Liver (tissue), 3 donors: ENCODE data around the gene LRGUK.

Source experiments
- EGR1 ChIP-seq, 2 donors: IDR thresholded peaks; 2 replicates each; pipeline ENCODE4 v1.6.1; 2016 to 2018; ENCODE audit warnings: antibody characterized with exemption in 2 of 2, low read depth in 2 of 2
- GABPA ChIP-seq, 2 donors: IDR thresholded peaks in 1 of 2; conservative IDR thresholded peaks in 1 of 2; 2 replicates each; pipeline ENCODE4 v1.6.1; 2016; ENCODE audit warnings: antibody characterized with exemption in 2 of 2, mild to moderate bottlenecking in 1 of 2, moderate library complexity in 1 of 2
- RXRA ChIP-seq, 2 donors: IDR thresholded peaks; 2 replicates each; pipeline ENCODE4 v1.6.1; 2017 to 2018; ENCODE audit warnings: antibody characterized with exemption in 2 of 2, mild to moderate bottlenecking in 1 of 2
- SP1 ChIP-seq: IDR thresholded peaks from 2 replicates; pipeline ENCODE4 v1.6.1; 2018; ENCODE audit warnings: antibody characterized with exemption, mild to moderate bottlenecking
- TAF1 ChIP-seq: conservative IDR thresholded peaks from 2 replicates; pipeline ENCODE4 v1.6.1; 2016; ENCODE audit warnings: antibody characterized with exemption, mild to moderate bottlenecking
- YY1 ChIP-seq: IDR thresholded peaks from 2 replicates; pipeline ENCODE4 v1.6.1; 2016; ENCODE audit warnings: antibody characterized with exemption, mild to moderate bottlenecking
- TF ChIP-seq, protein P1 (sequence below): fragments of 150-350 bp; IDR thresholded peaks from 2 replicates; pipeline ENCODE4 v1.5.1; 2017; ENCODE audit warnings: improper control_type of control experiment, low read depth, low read length; ENCODE audit not compliant: missing input control
- TF ChIP-seq, protein P2 (sequence below): IDR thresholded peaks from 2 replicates; pipeline ENCODE4 v1.6.1; 2016; ENCODE audit warnings: antibody characterized with exemption, mild to moderate bottlenecking
- TF ChIP-seq, protein P3 (sequence below): IDR thresholded peaks from 2 replicates; pipeline ENCODE4 v1.6.1; 2016; ENCODE audit warnings: antibody characterized with exemption
- donor health status: healthy.
- donor health status: healthy.

DNA sequence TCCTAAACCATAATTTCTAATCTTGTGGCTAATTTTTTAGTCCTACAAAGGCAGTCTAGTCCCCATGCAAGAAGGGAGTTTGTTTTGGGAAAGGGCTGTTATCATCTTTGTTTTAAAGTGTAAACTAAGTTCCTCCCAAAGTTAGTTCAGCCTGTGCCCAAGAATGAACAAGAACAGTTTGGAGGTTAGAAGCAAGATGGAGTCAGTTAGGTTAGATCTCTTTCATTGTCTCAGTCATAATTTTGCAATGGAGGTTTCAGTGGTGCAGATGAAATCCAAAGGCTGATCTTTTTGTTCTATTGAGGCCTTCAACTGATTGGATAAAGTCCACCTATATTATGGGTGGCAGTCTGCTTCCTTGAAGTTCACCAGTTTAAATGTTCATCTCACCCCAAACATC is 68.1 kb downstream of the LRGUK start:
- TF ChIP-seq, protein P1, sequence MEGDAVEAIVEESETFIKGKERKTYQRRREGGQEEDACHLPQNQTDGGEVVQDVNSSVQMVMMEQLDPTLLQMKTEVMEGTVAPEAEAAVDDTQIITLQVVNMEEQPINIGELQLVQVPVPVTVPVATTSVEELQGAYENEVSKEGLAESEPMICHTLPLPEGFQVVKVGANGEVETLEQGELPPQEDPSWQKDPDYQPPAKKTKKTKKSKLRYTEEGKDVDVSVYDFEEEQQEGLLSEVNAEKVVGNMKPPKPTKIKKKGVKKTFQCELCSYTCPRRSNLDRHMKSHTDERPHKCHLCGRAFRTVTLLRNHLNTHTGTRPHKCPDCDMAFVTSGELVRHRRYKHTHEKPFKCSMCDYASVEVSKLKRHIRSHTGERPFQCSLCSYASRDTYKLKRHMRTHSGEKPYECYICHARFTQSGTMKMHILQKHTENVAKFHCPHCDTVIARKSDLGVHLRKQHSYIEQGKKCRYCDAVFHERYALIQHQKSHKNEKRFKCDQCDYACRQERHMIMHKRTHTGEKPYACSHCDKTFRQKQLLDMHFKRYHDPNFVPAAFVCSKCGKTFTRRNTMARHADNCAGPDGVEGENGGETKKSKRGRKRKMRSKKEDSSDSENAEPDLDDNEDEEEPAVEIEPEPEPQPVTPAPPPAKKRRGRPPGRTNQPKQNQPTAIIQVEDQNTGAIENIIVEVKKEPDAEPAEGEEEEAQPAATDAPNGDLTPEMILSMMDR: no peak
- TF ChIP-seq TAF1 (no peak), SP1 (no peak), GABPA (IDR thresholded peaks at IDR 0.05 in 1 of 2, conservative IDR thresholded peaks at IDR 0.05 in 1 of 2) (no peak), EGR1 (IDR thresholded peaks at IDR 0.05; ENCODE audit: low read depth in 2 of 2) (no peak), RXRA (IDR thresholded peaks at IDR 0.05) (no peak), YY1 (no peak)
- TF ChIP-seq, protein P2, sequence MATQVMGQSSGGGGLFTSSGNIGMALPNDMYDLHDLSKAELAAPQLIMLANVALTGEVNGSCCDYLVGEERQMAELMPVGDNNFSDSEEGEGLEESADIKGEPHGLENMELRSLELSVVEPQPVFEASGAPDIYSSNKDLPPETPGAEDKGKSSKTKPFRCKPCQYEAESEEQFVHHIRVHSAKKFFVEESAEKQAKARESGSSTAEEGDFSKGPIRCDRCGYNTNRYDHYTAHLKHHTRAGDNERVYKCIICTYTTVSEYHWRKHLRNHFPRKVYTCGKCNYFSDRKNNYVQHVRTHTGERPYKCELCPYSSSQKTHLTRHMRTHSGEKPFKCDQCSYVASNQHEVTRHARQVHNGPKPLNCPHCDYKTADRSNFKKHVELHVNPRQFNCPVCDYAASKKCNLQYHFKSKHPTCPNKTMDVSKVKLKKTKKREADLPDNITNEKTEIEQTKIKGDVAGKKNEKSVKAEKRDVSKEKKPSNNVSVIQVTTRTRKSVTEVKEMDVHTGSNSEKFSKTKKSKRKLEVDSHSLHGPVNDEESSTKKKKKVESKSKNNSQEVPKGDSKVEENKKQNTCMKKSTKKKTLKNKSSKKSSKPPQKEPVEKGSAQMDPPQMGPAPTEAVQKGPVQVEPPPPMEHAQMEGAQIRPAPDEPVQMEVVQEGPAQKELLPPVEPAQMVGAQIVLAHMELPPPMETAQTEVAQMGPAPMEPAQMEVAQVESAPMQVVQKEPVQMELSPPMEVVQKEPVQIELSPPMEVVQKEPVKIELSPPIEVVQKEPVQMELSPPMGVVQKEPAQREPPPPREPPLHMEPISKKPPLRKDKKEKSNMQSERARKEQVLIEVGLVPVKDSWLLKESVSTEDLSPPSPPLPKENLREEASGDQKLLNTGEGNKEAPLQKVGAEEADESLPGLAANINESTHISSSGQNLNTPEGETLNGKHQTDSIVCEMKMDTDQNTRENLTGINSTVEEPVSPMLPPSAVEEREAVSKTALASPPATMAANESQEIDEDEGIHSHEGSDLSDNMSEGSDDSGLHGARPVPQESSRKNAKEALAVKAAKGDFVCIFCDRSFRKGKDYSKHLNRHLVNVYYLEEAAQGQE: no peak
- TF ChIP-seq, protein P3, sequence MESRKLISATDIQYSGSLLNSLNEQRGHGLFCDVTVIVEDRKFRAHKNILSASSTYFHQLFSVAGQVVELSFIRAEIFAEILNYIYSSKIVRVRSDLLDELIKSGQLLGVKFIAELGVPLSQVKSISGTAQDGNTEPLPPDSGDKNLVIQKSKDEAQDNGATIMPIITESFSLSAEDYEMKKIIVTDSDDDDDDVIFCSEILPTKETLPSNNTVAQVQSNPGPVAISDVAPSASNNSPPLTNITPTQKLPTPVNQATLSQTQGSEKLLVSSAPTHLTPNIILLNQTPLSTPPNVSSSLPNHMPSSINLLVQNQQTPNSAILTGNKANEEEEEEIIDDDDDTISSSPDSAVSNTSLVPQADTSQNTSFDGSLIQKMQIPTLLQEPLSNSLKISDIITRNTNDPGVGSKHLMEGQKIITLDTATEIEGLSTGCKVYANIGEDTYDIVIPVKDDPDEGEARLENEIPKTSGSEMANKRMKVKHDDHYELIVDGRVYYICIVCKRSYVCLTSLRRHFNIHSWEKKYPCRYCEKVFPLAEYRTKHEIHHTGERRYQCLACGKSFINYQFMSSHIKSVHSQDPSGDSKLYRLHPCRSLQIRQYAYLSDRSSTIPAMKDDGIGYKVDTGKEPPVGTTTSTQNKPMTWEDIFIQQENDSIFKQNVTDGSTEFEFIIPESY: no peak
